Right atrium auricular region (tissue), 2 donors: ENCODE measurements around the gene BACE2. TPM values are rescaled to one million over a fixed set of nuclear protein-coding genes. Genes with fewer than 3 reads are reported as not detected.

Experiments used
- DNase-seq: peaks from one replicate; pipeline ENCODE4 v3.0.0-alpha.2; 2019; ENCODE audit warnings: low spot score
- H3K27ac ChIP-seq, 2 donors: fragments of 200-600 bp; sonication (generic); 1 replicate in 1 of 2; 2 replicates in 1 of 2; pipeline ENCODE4 v1.5.1; 2016 to 2019
- H3K27me3 ChIP-seq, 2 donors: fragments of 200-600 bp; sonication (generic); one replicate each; pipeline versions ENCODE4 v1.5.1 to v1.6.0; 2017 to 2019
- H3K36me3 ChIP-seq: fragments of 200-600 bp; sonication (generic); one replicate; pipeline ENCODE4 v1.5.1; 2016
- H3K4me1 ChIP-seq, 2 donors: fragments of 200-600 bp; sonication (generic); one replicate each; pipeline versions ENCODE4 v1.5.1 to v1.6.0; 2017 to 2019
- H3K4me3 ChIP-seq, 2 donors: fragments of 200-600 bp; sonication (generic); 1 replicate in 1 of 2; 2 replicates in 1 of 2; pipeline ENCODE4 v1.5.1; 2017 to 2019; ENCODE audit warnings: mild to moderate bottlenecking in 1 of 2, moderate library complexity in 1 of 2
- H3K9me3 ChIP-seq, 2 donors: fragments of 200-600 bp; sonication (generic); one replicate each; pipeline ENCODE4 v1.5.1; 2019
- total RNA-seq, 2 donors: library from RNA; depleted of rRNA; stranded (reverse); fragments of >200 nt; gene quantifications; one replicate each; pipeline ENCODE4 v1.1.0, GENCODE V29; 2016
- TF ChIP-seq, protein P1 (sequence below), 2 donors: fragments of 200-600 bp; sonication (generic); IDR thresholded peaks; one replicate each; pipeline ENCODE4 v1.5.1; 2019; ENCODE audit warnings: antibody characterized with exemption in 2 of 2

The BACE2 gene
- total RNA-seq, 2 donors from 2014 or later = 23.7 to 50.3 TPM

DNA sequence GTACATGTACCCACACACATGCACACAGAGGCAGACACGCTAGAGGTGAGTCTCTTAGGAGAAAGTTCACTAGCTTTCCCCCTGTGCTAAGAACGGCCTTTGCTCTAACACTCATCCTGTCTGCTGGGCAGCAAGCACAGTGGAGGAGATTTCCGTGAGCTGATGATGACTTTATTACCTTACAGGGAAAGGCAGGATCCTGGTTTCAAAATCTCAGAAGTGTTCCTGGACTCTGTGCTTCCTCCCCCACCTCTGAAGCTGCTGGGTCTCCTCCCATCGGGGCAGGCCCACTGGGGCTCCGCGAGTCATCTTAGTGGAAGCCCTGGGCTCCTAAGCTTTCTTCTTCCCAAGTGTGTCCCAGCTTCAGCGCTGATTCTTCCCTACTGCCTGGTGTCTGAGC, 151.3 kb downstream of the BACE2 start:
- H3K27ac ChIP-seq = no peak overlapping the region
- H3K27me3 ChIP-seq = peaks cover 0 to 2% of the 10 kb centered on the region in 2 donors
- H3K36me3 ChIP-seq = no peaks in the 10 kb centered on the region
- TF ChIP-seq, protein P1, sequence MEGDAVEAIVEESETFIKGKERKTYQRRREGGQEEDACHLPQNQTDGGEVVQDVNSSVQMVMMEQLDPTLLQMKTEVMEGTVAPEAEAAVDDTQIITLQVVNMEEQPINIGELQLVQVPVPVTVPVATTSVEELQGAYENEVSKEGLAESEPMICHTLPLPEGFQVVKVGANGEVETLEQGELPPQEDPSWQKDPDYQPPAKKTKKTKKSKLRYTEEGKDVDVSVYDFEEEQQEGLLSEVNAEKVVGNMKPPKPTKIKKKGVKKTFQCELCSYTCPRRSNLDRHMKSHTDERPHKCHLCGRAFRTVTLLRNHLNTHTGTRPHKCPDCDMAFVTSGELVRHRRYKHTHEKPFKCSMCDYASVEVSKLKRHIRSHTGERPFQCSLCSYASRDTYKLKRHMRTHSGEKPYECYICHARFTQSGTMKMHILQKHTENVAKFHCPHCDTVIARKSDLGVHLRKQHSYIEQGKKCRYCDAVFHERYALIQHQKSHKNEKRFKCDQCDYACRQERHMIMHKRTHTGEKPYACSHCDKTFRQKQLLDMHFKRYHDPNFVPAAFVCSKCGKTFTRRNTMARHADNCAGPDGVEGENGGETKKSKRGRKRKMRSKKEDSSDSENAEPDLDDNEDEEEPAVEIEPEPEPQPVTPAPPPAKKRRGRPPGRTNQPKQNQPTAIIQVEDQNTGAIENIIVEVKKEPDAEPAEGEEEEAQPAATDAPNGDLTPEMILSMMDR (IDR thresholded peaks at IDR 0.05) = no peak
- no peaks in the 10 kb centered on the region for H3K9me3 ChIP-seq
- H3K4me3 ChIP-seq = no peak overlapping the region
- H3K4me1 ChIP-seq = peaks cover 0 to 11% of the 10 kb centered on the region in 2 donors
- DNase-seq = no peak

GRCh38 chr21:41321211-41321907, 153.4 kb downstream of the BACE2 start:
- Histone ChIP-seq H3K27ac (no peak overlapping the region), H3K9me3 (no peaks in the 10 kb centered on the region), H3K4me3 (no peak overlapping the region), H3K27me3 (no peaks in the 10 kb centered on the region), H3K36me3 (no peaks in the 10 kb centered on the region), H3K4me1 (peaks cover 0 to 8% of the 10 kb centered on the region in 2 donors)
- TF ChIP-seq, protein P1 (IDR thresholded peaks at IDR 0.05) = no peak
- no peak for DNase-seq

DNA sequence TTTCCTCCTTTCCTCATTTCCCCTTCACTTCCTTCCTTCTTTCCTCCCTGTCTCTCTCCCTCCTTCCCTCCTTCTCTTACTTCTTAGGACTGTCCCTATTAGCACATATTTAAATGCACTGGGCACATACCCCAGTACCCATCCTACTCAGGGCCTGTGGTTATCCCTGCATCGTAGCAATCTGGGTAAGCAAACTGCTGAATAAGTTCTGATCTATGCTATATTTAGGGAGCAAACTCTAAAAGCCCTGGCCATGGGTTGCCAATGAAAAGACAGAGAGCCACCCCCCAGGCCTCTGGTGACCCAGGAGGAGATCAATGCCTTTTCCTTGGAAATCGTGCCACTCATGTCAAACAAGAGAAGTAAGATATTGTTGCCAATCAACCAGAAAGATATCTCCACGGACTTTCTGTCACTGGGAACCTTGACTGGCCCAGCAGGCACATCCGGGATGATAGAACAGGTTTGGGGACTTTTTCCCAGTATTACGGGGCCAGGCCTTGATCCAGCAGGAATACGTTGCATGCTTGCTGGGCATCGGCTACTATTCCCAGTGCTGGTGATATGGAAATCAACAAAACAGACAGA, 154.0 kb downstream of the BACE2 start:
- Histone ChIP-seq H3K4me3 (no peak overlapping the region), H3K27me3 (no peaks in the 10 kb centered on the region), H3K27ac (no peak overlapping the region), H3K36me3 (no peaks in the 10 kb centered on the region), H3K9me3 (no peaks in the 10 kb centered on the region), H3K4me1 (peaks cover 0 to 1% of the 10 kb centered on the region in 2 donors)
- TF ChIP-seq, protein P1 (IDR thresholded peaks at IDR 0.05) = no peak
- no peak for DNase-seq

GRCh38 chr21:41322496-41323382, 154.8 kb downstream of the BACE2 start:
- Histone ChIP-seq H3K4me1 (no peaks in the 10 kb centered on the region), H3K4me3 (no peak overlapping the region), H3K27me3 (no peaks in the 10 kb centered on the region), H3K9me3 (no peaks in the 10 kb centered on the region), H3K36me3 (no peaks in the 10 kb centered on the region), H3K27ac (no peak overlapping the region)
- DNase-seq = no peak
- TF ChIP-seq, protein P1 (IDR thresholded peaks at IDR 0.05) = no peak

DNA sequence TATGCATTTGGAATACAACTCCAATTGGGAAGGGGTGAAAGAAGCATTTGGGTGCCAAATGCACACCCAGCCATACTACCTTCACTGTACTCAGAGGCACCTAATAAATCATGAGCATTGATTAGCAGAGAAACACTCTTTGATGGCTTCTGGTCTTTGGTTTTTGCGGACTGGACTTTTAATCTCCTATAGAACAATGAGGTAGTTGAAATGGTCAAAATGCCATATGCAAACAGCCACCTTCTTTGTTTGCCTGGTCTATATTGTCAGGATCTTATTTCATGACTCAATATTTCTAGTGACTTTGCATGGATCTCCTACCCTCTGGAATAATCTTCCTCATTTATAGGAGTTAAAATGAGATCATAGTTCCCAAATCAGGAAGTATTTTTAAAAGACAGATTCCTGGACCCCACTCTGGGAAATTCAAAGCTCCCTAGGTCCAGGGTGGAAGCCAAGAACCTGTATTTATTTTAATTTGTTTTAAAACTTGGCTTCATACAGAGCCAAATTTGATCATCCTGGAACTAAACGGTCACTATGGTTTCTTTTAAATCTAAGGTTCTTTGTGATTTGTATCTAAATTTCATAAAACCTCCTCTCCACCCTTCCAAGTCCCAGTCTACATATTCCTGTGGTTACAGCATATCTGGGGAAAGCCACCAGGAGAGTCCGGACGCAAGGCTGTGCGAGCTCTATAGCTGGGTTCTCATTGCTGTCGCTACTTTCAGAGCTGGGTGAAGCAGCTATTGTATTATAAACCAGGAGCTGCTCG, 157.4 kb downstream of the BACE2 start:
- DNase-seq = no peak

More for the DNA sequence above, 157.4 kb downstream of the BACE2 start:
- TF ChIP-seq, protein P1 (IDR thresholded peaks at IDR 0.05) = no peak
- Histone ChIP-seq H3K9me3 (no peaks in the 10 kb centered on the region), H3K27me3 (no peaks in the 10 kb centered on the region), H3K36me3 (no peaks in the 10 kb centered on the region), H3K4me3 (no peak overlapping the region), H3K4me1 (no peaks in the 10 kb centered on the region), H3K27ac (no peak overlapping the region)
